Erythroblast (primary cell): ENCODE data around the gene NFKBIE.

Experiments
- DNase-seq, 2 experiments: peaks; one replicate each; lab custom pipeline; 2025; lab: John Stamatoyannopoulos, UW
- GATA1 ChIP-seq: IDR thresholded peaks from 2 replicates; pipeline ENCODE4 v1.6.1; 2011; ENCODE audit warnings: low read depth, mild to moderate bottlenecking, control low read depth, low read length, moderate library complexity
- POLR2A ChIP-seq: IDR thresholded peaks from 2 replicates; pipeline ENCODE4 v1.6.1; 2011; ENCODE audit warnings: mild to moderate bottlenecking, low read length

Gene NFKBIE

GRCh38 chr6:44302856-44303255, 37.5 kb upstream of the NFKBIE start:
- no peak for DNase-seq
- TF ChIP-seq GATA1 (no peak), POLR2A (no peak)

- TF ChIP-seq POLR2A = no peak
- no peak for TF ChIP-seq GATA1
- DNase-seq = no peak
Observed at GRCh38 chr6:44301782-44302564, 36.6 kb upstream of the NFKBIE start.

GRCh38 chr6:44301106-44301505, 35.8 kb upstream of the NFKBIE start:
- TF ChIP-seq GATA1 (no peak), POLR2A (no peak)

GRCh38 chr6:44300292-44300823, 35.0 kb upstream of the NFKBIE start:
- TF ChIP-seq POLR2A (no peak), GATA1 (no peak)
- no peak for DNase-seq

More at GRCh38 chr6:44301106-44301505, 35.8 kb upstream of the NFKBIE start:
- no peak for DNase-seq

- DNase-seq = no peak
- TF ChIP-seq GATA1 = no peak
- TF ChIP-seq POLR2A = no peak
Observed at GRCh38 chr6:44298864-44299263, 33.5 kb upstream of the NFKBIE start.

- DNase-seq = no peak
- TF ChIP-seq POLR2A (peak; percentile 27), GATA1 (no peak)
Observed at GRCh38 chr6:44298055-44298803, 32.9 kb upstream of the NFKBIE start.

- TF ChIP-seq POLR2A (peak; percentile 29), GATA1 (no peak)
- DNase-seq = peak; percentile 26 to 41
Observed at GRCh38 chr6:44297063-44298038, 32.0 kb upstream of the NFKBIE start.

GRCh38 chr6:44294832-44295791, 29.8 kb upstream of the NFKBIE start:
- DNase-seq = no peak
- no peak for TF ChIP-seq GATA1
- TF ChIP-seq POLR2A = no peak

- DNase-seq = no peak
- TF ChIP-seq GATA1 (no peak), POLR2A (no peak)
Observed at GRCh38 chr6:44292661-44293365, 27.5 kb upstream of the NFKBIE start.

- no peak for TF ChIP-seq POLR2A
- no peak for TF ChIP-seq GATA1
- no peak for DNase-seq
Observed at GRCh38 chr6:44291841-44292240, 26.5 kb upstream of the NFKBIE start.

- DNase-seq = no peak
- TF ChIP-seq POLR2A (no peak), GATA1 (no peak)
Observed at GRCh38 chr6:44289726-44290260, 24.4 kb upstream of the NFKBIE start.
